ENCODE data around the gene RRP1.

RRP1 gene

DNA sequence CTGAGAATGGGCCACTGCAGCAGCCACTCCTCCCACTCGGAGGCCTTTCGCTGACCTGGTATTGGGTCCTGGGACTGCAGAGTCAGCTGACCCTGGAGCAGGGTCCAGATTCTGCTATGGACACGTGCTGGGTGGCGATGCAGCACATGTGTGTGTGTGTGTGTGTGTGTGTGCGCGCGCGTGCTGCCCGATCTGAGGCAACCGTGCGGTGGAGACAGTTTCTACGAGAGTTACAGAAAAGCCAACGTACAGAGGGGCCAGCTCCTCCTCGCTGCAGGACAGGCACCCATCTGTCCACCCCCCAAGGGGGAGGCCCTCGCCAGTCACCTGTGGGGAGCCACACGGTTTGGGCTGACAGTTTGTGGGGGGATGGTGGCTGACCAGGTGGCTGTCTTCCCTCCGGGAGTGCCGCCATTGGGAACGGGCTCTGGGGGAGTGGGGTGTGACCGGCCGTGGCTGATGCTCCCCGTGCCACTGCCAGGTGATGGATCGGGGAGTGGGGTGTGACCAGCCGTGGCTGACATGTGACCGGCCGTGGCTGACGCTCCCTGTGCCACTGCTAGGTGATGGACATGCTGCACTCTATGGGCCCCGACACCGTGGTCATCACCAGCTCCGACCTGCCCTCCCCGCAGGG, 37.3 kb upstream of the RRP1 start:
- Histone ChIP-seq H3K4me1 (ENCODE audit: control insufficient read depth, insufficient read depth, low read length) (no peaks in the 10 kb centered on the region), H3K4me3 (ENCODE audit: low read length) (no peak overlapping the region), H3K27ac (ENCODE audit: low read depth, low read length) (no peak overlapping the region), H3K9ac (ENCODE audit: low read length) (no peak overlapping the region), H3K27me3 (ENCODE audit: control insufficient read depth, insufficient read depth, low read length) (no peaks in the 10 kb centered on the region), H3K36me3 (ENCODE audit: control insufficient read depth, insufficient read depth, low read length) (peaks cover 39% of the 10 kb centered on the region)

DNA sequence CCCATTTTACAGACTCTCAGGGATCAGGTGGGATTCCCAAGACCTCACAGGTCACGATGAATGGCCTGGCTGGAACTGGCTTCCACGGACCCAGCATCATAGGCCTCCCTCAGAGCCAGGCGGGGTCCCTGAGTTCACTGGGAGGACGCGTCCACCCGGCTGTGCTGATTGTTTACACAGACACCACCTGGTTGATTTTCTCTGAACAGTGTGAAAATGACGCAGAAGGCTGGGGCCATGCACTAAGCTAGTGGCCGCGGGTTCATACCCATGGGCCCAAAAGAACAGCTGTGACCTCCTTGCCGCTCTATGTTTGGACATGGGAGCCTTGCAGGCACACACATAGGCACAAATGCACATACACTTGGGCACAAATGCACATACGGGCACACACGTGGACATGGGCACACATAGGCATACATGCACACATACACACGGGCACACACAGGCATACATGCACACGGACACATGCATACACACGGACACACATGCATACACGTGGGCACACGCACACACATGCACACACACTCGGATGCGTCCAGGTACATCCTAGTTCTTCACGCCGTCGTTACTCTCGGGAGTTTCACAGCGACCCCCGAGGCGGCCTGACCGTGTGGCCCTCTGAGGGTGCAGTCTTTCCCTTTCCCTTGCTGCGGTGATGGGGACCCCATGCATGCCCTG, 36.5 kb upstream of the RRP1 start:
- Histone ChIP-seq H3K4me3 (ENCODE audit: low read length) (no peak overlapping the region), H3K27ac (ENCODE audit: low read depth, low read length) (no peak overlapping the region), H3K9ac (ENCODE audit: low read length) (no peak overlapping the region), H3K36me3 (ENCODE audit: control insufficient read depth, insufficient read depth, low read length) (peaks cover 36% of the 10 kb centered on the region), H3K27me3 (ENCODE audit: control insufficient read depth, insufficient read depth, low read length) (no peaks in the 10 kb centered on the region), H3K4me1 (ENCODE audit: control insufficient read depth, insufficient read depth, low read length) (peaks cover 4% of the 10 kb centered on the region)

DNA sequence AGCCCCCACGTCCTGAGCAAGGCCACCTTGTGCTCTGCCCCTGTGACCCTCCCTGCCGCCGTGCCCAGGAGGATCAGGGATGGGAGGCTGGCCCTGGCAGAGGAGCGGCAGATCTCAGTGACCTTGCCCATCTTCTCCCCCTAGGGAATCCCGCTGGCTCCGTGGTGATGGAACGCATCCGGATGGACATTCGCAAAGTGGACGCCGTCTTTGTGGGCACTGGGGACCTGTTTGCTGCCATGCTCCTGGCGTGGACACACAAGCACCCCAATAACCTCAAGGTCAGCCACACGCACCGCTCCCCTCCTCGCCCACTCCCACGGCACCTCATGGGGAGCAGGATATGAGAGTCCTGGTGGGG, 36.0 kb upstream of the RRP1 start:
- Histone ChIP-seq H3K4me3 (ENCODE audit: low read length) (no peak overlapping the region), H3K36me3 (ENCODE audit: control insufficient read depth, insufficient read depth, low read length) (peaks cover 36% of the 10 kb centered on the region), H3K9ac (ENCODE audit: low read length) (no peak overlapping the region), H3K27ac (ENCODE audit: low read depth, low read length) (no peak overlapping the region), H3K4me1 (ENCODE audit: control insufficient read depth, insufficient read depth, low read length) (peaks cover 6% of the 10 kb centered on the region), H3K27me3 (ENCODE audit: control insufficient read depth, insufficient read depth, low read length) (no peaks in the 10 kb centered on the region)

DNA sequence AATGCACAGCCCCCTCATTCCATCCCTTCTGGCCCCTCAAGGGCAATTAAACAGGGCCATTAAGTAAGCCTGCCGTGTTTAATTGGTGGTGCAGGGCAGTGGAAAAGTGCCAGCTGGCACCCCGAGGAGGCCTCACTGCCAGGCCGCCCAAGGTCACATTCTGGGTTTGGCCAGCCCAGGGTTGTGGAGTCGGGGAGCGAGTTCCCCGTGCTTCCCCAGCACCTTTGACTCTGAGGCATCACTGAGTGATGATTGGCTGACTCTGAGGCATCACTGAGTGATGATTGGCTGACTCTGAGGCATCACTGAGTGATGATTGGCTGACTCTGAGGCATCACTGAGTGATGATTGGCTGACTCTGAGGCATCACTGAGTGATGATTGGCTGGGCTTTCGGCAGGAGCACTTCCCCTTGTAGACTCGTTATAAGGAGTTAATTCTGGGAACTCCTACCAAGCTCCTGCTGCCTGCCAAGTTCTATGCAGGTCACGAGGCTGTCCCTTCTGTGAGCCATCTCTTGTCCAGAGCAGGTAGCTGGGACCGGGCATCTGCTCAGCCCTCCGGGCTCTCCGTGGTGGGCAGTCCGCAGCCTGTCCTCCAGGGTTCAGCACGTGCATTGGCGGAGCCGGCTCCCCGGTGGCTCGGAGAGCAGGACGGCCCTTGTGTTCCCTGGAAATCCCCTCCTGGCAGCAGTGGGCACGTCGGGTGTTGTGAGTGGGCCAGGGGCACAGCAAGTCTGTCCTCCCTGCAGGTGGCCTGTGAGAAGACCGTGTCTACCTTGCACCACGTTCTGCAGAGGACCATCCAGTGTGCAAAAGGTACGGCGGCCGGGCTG, 34.2 kb upstream of the RRP1 start:
- Histone ChIP-seq H3K27ac (ENCODE audit: low read depth, low read length) (no peak overlapping the region), H3K27me3 (ENCODE audit: control insufficient read depth, insufficient read depth, low read length) (no peaks in the 10 kb centered on the region), H3K36me3 (ENCODE audit: control insufficient read depth, insufficient read depth, low read length) (peaks cover 36% of the 10 kb centered on the region), H3K4me1 (ENCODE audit: control insufficient read depth, insufficient read depth, low read length) (peaks cover 12% of the 10 kb centered on the region), H3K4me3 (ENCODE audit: low read length) (no peak overlapping the region), H3K9ac (ENCODE audit: low read length) (no peak overlapping the region)

DNA sequence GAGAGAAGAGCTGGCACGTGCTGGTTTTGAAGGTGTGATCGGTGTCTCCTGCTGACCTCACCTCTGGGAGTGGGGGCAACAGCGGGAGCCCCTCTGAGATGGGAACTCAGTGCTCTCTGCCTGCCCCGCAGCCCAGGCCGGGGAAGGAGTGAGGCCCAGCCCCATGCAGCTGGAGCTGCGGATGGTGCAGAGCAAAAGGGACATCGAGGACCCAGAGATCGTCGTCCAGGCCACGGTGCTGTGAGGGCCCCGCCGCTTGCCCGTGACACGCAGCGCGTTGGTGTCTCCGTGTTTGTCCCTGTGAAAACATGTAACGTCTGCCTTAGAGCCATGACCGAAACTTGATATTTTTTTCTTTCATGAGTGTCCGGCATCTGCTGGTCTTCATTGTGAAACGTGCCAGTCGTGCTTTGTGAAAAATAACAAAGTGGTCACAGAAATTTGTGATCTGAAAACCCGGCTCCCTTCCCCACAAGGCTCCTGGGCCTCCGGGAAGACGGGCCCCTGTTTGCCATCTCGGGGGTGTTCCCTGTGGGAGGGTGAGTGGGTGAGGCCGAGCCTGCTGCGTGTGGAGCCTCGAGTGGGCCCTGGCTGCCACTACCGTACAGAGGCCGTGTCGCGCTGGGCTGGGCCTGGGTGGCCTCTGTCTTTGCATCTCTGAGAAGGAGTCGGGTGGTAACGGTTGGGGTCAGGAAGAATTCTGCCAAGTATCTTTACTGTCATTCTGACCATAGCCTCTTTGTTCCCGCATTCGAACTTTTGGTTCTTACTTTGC, 33.4 kb upstream of the RRP1 start:
- Histone ChIP-seq H3K4me3 (ENCODE audit: low read length) (no peak overlapping the region), H3K4me1 (ENCODE audit: control insufficient read depth, insufficient read depth, low read length) (peaks cover 12% of the 10 kb centered on the region), H3K27me3 (ENCODE audit: control insufficient read depth, insufficient read depth, low read length) (no peaks in the 10 kb centered on the region), H3K27ac (ENCODE audit: low read depth, low read length) (no peak overlapping the region), H3K36me3 (ENCODE audit: control insufficient read depth, insufficient read depth, low read length) (peaks cover 34% of the 10 kb centered on the region), H3K9ac (ENCODE audit: low read length) (no peak overlapping the region)

DNA sequence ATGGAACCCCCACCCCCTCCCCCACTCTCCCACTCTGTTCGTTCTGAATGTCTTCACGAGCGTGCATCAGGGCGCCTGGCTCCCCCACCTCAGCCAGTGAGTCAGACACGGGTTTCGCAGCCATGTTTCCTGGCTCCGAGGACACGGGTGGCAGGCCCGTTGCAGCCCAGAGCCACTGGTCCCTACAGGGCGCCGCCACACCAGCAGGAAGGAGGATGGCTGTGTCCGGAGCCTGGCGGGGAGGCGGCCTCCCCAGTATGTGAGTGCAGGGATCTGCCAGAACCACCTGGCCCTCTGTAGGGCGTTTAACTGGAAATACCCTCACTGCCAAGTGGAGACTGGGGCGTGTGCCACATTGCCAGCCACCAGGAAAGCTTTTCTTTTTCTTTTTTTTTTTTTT, 31.8 kb upstream of the RRP1 start:
- H3K9ac ChIP-seq (ENCODE audit: low read length): no peak overlapping the region
- peaks cover 31% of the 10 kb centered on the region for H3K36me3 ChIP-seq (ENCODE audit: control insufficient read depth, insufficient read depth, low read length)
- H3K4me3 ChIP-seq (ENCODE audit: low read length): no peak overlapping the region
- H3K27ac ChIP-seq (ENCODE audit: low read depth, low read length): peak overlapping the region; percentile 89
- no peaks in the 10 kb centered on the region for H3K27me3 ChIP-seq (ENCODE audit: control insufficient read depth, insufficient read depth, low read length)
- peaks cover 12% of the 10 kb centered on the region for H3K4me1 ChIP-seq (ENCODE audit: control insufficient read depth, insufficient read depth, low read length)

DNA sequence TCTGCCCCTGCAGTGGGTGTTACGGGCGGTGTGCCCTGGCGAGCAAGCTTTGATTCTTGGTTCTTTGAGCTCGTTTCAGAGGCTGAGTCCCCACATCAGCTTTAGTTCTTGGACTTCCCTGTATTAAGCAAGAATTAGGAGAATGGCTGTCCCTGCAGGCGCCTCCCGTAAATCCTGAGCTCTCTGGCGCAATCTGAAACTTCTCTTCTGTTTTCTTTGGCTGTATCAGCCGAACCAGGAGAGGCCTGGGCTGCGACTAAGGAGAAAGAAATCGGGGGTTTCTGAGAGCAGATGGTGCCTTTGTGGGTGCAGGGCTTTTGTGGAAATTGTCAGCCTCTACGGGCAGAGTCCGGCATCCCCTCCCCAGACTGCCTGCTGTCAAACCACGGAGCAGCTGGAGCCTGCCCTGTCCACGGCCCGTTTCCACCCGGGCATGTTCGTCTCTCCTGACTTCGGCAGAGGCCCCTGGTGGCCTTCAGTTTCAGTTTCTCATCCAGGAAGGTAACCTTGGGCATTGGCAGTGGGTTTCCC, 31.2 kb upstream of the RRP1 start:
- H3K9ac ChIP-seq (ENCODE audit: low read length): peak overlapping the region; percentile 34
- peak overlapping the region; percentile 89 for H3K27ac ChIP-seq (ENCODE audit: low read depth, low read length)
- no peaks in the 10 kb centered on the region for H3K27me3 ChIP-seq (ENCODE audit: control insufficient read depth, insufficient read depth, low read length)
- peaks cover 28% of the 10 kb centered on the region for H3K36me3 ChIP-seq (ENCODE audit: control insufficient read depth, insufficient read depth, low read length)
- peak overlapping the region; percentile 59 for H3K4me3 ChIP-seq (ENCODE audit: low read length)
- H3K4me1 ChIP-seq (ENCODE audit: control insufficient read depth, insufficient read depth, low read length): peaks cover 12% of the 10 kb centered on the region

DNA sequence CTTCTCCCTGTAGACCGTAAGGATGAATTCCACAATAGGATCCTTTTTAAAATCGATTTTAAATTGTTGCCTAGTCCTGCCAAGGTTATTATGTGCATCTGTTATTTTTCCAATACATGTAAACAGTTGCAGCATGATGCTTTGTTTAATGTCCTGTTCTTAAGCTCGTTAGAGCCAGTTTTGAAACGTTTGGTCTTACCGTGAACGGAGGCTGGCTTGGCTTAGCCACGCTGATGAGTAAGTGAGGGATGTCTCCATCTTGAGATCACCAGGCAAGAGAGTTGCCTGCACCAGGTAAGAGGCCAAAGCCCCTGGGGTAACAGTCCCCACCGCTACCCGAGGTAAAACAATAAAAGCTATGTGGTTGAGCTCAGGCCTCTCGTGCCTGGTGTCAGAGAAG, 30.6 kb upstream of the RRP1 start:
- Histone ChIP-seq H3K36me3 (ENCODE audit: control insufficient read depth, insufficient read depth, low read length) (peaks cover 22% of the 10 kb centered on the region), H3K27ac (ENCODE audit: low read depth, low read length) (peak overlapping the region; percentile 89), H3K4me1 (ENCODE audit: control insufficient read depth, insufficient read depth, low read length) (peaks cover 12% of the 10 kb centered on the region), H3K9ac (ENCODE audit: low read length) (no peak overlapping the region), H3K27me3 (ENCODE audit: control insufficient read depth, insufficient read depth, low read length) (no peaks in the 10 kb centered on the region), H3K4me3 (ENCODE audit: low read length) (no peak overlapping the region)

DNA sequence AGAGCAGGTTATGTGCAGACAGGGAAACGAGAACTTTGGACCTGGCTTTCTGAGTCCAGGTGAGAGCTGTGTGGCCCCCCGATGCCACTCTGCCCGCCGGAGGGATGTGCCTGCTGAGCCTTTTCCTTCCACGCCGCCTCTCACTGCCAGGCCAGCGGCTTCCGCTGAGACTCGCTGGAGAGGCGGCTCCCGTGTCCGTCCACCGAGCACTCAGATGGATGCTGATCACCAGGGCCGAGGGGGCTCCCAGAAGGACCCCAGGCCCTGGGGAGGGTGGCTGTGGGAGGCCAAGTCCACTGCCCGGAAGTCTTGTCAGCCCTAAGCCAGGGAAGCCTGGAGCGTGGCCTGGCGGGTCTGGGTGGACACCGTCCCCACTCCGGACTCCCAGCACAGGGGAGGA, 29.7 kb upstream of the RRP1 start:
- Histone ChIP-seq H3K36me3 (ENCODE audit: control insufficient read depth, insufficient read depth, low read length) (peaks cover 20% of the 10 kb centered on the region), H3K27ac (ENCODE audit: low read depth, low read length) (peak overlapping the region; percentile 89)

DNA sequence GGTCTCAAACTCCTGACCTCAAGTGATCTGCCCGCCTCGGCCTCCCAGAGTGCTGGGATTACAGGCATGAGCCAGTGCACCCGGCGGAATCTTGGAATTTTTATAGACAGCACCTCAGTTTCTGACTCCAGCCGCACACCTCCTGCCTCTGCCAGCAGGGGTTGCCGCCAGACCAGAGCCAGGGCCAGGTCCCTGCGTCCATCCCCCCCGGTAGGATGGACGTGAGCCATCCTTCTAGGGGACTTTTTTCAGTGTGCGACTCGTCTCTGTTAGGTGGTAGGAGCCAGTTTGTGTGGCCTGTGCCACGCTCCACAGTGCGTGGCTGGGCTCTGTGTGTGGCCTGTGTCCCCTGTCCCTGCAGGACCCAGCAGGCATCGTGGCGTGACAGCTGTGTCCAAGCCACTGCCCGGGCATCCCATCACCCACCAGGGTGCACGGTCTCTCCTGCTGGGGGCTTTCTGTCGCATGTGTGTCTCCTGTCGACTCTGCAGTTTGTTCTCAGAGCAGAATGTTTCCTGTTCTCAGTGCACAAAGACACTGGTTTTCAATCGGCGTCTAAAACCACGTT, 28.9 kb upstream of the RRP1 start:
- Histone ChIP-seq H3K36me3 (ENCODE audit: control insufficient read depth, insufficient read depth, low read length) (peaks cover 12% of the 10 kb centered on the region), H3K9ac (ENCODE audit: low read length) (no peak overlapping the region), H3K27me3 (ENCODE audit: control insufficient read depth, insufficient read depth, low read length) (no peaks in the 10 kb centered on the region), H3K27ac (ENCODE audit: low read depth, low read length) (no peak overlapping the region), H3K4me3 (ENCODE audit: low read length) (no peak overlapping the region), H3K4me1 (ENCODE audit: control insufficient read depth, insufficient read depth, low read length) (peaks cover 12% of the 10 kb centered on the region)

More for the DNA sequence above, 29.7 kb upstream of the RRP1 start:
- Histone ChIP-seq H3K9ac (ENCODE audit: low read length) (no peak overlapping the region), H3K4me3 (ENCODE audit: low read length) (no peak overlapping the region), H3K27me3 (ENCODE audit: control insufficient read depth, insufficient read depth, low read length) (no peaks in the 10 kb centered on the region), H3K4me1 (ENCODE audit: control insufficient read depth, insufficient read depth, low read length) (peaks cover 12% of the 10 kb centered on the region)

DNA sequence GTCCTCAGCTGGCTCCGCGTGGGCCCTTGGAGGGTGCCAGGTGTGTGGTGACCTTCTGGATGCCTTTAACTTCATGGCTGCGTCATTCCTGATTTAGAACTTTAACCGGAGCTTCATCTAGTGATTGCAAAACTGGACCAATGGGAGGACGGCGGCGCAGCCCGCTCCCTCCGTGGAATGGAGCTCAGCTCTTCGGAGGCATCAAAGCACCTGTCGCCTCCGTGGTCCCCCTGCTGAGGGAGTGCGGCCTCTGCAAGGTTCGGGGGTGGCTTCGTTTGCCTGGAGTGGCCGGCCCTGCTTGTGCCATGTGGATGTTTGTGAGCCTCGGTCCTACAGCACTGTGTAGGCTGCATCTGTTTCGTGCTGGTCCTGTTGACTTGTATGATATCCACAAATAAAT, 27.5 kb upstream of the RRP1 start:
- H3K27me3 ChIP-seq (ENCODE audit: control insufficient read depth, insufficient read depth, low read length): no peaks in the 10 kb centered on the region
- H3K4me1 ChIP-seq (ENCODE audit: control insufficient read depth, insufficient read depth, low read length): peaks cover 12% of the 10 kb centered on the region
- H3K27ac ChIP-seq (ENCODE audit: low read depth, low read length): no peak overlapping the region
- H3K4me3 ChIP-seq (ENCODE audit: low read length): no peak overlapping the region
- peaks cover 6% of the 10 kb centered on the region for H3K36me3 ChIP-seq (ENCODE audit: control insufficient read depth, insufficient read depth, low read length)
- H3K9ac ChIP-seq (ENCODE audit: low read length): no peak overlapping the region
